OCI-LY1 (cell line): ENCODE data around the gene ETV6.

Experiments
- H2AFZ ChIP-seq: fragments of 200-600 bp; sonication (generic), shearing (Covaris generic); 2 replicates; pipeline ENCODE4 v1.6.0; 2014; ENCODE audit warnings: antibody characterized with exemption, mild to moderate bottlenecking, low read length
- H3F3A ChIP-seq: fragments of 200-600 bp; sonication (generic), shearing (Covaris generic); 2 replicates; pipeline ENCODE4 v1.6.0; 2014; ENCODE audit warnings: mild to moderate bottlenecking, antibody characterized with exemption, low read length, moderate library complexity; ENCODE audit not compliant: insufficient read depth
- H3K27ac ChIP-seq: fragments of 200-600 bp; sonication (generic); 2 replicates; pipeline ENCODE4 v1.5.1; 2014; ENCODE audit warnings: low read length, mixed run types, mild to moderate bottlenecking, low read depth; ENCODE audit not compliant: poor library complexity, severe bottlenecking
- H3K27me3 ChIP-seq: fragments of 200-600 bp; sonication (generic); 2 replicates; pipeline ENCODE4 v1.6.0; 2014; ENCODE audit warnings: antibody characterized with exemption, mild to moderate bottlenecking, low read length, moderate library complexity; ENCODE audit not compliant: insufficient read depth
- H3K36me3 ChIP-seq: fragments of 200-600 bp; sonication (generic); 2 replicates; pipeline ENCODE4 v1.6.1; 2014; ENCODE audit warnings: mild to moderate bottlenecking, antibody characterized with exemption, low read length, moderate library complexity, mixed read lengths; ENCODE audit not compliant: insufficient read depth
- H3K4me1 ChIP-seq: fragments of 200-600 bp; sonication (generic); 2 replicates; pipeline ENCODE4 v1.5.1; 2014; ENCODE audit warnings: mild to moderate bottlenecking, low read length, moderate library complexity; ENCODE audit not compliant: insufficient read depth, severe bottlenecking
- H3K4me2 ChIP-seq: fragments of 200-600 bp; sonication (generic), shearing (Covaris generic); 2 replicates; pipeline ENCODE4 v1.6.1; 2014; ENCODE audit warnings: low read length
- H3K4me3 ChIP-seq: fragments of 200-600 bp; sonication (generic); 2 replicates; pipeline ENCODE4 v1.5.1; 2014; ENCODE audit warnings: low read length, low read depth, mild to moderate bottlenecking, mixed read lengths; ENCODE audit not compliant: poor library complexity, severe bottlenecking
- H3K79me2 ChIP-seq: fragments of 200-600 bp; shearing (Covaris generic); 2 replicates; pipeline ENCODE4 v1.6.1; 2016; ENCODE audit warnings: mixed run types, low read length, mixed read lengths; ENCODE audit not compliant: insufficient read depth
- H3K9ac ChIP-seq: fragments of 200-600 bp; sonication (generic), shearing (Covaris generic); 2 replicates; pipeline ENCODE4 v1.6.1; 2014; ENCODE audit warnings: mild to moderate bottlenecking, low read length, mixed read lengths
- H3K9me2 ChIP-seq: fragments of 200-600 bp; sonication (generic), shearing (Covaris generic); 2 replicates; pipeline ENCODE4 v1.6.1; 2014; ENCODE audit warnings: low read depth, mild to moderate bottlenecking, low read length, mixed read lengths
- H3K9me3 ChIP-seq: fragments of 200-600 bp; shearing (Covaris generic); 2 replicates; pipeline ENCODE4 v1.6.1; 2014; ENCODE audit warnings: low read length, mixed read lengths
- H4K20me1 ChIP-seq: fragments of 200-600 bp; sonication (generic), shearing (Covaris generic); 2 replicates; pipeline ENCODE4 v1.6.0; 2016; ENCODE audit warnings: mild to moderate bottlenecking, low read length; ENCODE audit not compliant: insufficient read depth
- EZH2 ChIP-seq: fragments of 200-600 bp; sonication (generic), shearing (Covaris generic); IDR thresholded peaks from 2 replicates; pipeline ENCODE4 v1.8.0; 2017; ENCODE audit warnings: borderline replicate concordance, mixed run types, mild to moderate bottlenecking, antibody characterized with exemption, low read length, moderate library complexity, mixed read lengths
- TF ChIP-seq, protein P1 (sequence below): fragments of 200-600 bp; sonication (generic), shearing (Covaris generic); IDR thresholded peaks from 2 replicates; pipeline ENCODE4 v1.5.1; 2017; ENCODE audit warnings: mild to moderate bottlenecking, antibody characterized with exemption, low read length, moderate library complexity, mixed read lengths

The ETV6 gene

DNA sequence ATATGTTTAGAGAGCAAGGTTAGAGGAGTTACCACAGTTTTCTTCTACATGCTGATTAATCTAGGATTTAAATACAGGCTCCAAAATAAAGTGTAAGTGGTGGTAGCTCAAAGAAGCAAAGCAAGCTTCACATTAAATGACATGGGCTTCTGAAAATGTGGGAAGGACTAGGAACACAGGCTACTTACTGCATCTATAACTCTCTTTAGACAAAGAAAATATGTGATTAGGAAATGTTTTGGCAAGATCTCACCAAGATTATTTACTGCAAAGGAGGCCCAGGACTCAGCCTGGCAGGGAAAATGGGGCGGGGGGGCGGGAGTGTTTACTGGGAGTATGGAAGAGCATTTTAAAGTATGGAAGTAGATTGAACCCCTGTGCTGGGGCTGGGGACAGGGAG is 39.4 kb downstream of the ETV6 start:
- Histone ChIP-seq H2AFZ (no peak overlapping the region), H3K9ac (no peak overlapping the region), H3K27ac (no peak overlapping the region), H3K4me3 (no peak overlapping the region), H3K9me3 (no peaks in the 10 kb centered on the region), H4K20me1 (no peaks in the 10 kb centered on the region), H3K9me2 (no peaks in the 10 kb centered on the region), H3K36me3 (no peaks in the 10 kb centered on the region), H3K4me1 (peaks cover 10% of the 10 kb centered on the region), H3K4me2 (no peak overlapping the region), H3K27me3 (no peaks in the 10 kb centered on the region), H3K79me2 (no peaks in the 10 kb centered on the region), H3F3A (no peaks in the 10 kb centered on the region)
- TF ChIP-seq, protein P1, sequence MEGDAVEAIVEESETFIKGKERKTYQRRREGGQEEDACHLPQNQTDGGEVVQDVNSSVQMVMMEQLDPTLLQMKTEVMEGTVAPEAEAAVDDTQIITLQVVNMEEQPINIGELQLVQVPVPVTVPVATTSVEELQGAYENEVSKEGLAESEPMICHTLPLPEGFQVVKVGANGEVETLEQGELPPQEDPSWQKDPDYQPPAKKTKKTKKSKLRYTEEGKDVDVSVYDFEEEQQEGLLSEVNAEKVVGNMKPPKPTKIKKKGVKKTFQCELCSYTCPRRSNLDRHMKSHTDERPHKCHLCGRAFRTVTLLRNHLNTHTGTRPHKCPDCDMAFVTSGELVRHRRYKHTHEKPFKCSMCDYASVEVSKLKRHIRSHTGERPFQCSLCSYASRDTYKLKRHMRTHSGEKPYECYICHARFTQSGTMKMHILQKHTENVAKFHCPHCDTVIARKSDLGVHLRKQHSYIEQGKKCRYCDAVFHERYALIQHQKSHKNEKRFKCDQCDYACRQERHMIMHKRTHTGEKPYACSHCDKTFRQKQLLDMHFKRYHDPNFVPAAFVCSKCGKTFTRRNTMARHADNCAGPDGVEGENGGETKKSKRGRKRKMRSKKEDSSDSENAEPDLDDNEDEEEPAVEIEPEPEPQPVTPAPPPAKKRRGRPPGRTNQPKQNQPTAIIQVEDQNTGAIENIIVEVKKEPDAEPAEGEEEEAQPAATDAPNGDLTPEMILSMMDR = no peak
- no peak for TF ChIP-seq EZH2

DNA sequence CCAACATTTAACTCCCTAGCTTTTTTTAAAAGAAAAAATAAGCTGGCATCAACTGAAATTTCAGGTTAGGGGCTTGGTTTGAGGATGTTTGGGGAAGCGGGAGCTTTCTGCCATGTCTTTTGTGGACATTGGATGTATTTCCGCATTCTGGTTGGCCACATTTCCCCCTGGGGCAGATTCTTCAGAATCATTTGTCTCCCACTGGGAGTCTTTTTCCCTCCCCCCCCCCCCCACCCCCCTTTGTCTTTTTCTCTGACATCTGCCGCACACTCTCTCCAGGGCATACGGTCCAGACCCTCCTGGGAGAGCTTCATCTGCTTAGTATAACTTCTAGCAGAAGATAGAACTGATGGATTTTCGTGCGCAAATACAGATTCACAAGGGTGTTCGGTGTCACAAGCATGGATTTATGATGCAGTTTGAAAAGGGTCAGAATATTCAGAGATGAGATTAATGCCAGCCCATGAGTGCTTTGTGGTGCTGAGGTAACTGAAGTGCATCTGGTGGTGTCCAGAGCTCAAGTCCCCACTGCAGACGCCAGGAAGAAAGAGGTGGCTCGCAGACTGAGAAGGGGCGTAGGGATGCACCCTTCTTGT is 40.2 kb downstream of the ETV6 start:
- TF ChIP-seq EZH2 = no peak
- TF ChIP-seq, protein P1 = no peak
- no peak overlapping the region for H3K9ac ChIP-seq
- H3K4me1 ChIP-seq = peaks cover 10% of the 10 kb centered on the region
- H3K79me2 ChIP-seq = no peaks in the 10 kb centered on the region
- no peaks in the 10 kb centered on the region for H3K36me3 ChIP-seq
- H4K20me1 ChIP-seq = no peaks in the 10 kb centered on the region
- H3K9me2 ChIP-seq = no peaks in the 10 kb centered on the region
- H3K9me3 ChIP-seq = no peaks in the 10 kb centered on the region
- no peak overlapping the region for H2AFZ ChIP-seq
- no peaks in the 10 kb centered on the region for H3K27me3 ChIP-seq
- H3K4me2 ChIP-seq = no peak overlapping the region
- H3K27ac ChIP-seq = no peak overlapping the region
- H3F3A ChIP-seq = no peaks in the 10 kb centered on the region
- no peak overlapping the region for H3K4me3 ChIP-seq

DNA sequence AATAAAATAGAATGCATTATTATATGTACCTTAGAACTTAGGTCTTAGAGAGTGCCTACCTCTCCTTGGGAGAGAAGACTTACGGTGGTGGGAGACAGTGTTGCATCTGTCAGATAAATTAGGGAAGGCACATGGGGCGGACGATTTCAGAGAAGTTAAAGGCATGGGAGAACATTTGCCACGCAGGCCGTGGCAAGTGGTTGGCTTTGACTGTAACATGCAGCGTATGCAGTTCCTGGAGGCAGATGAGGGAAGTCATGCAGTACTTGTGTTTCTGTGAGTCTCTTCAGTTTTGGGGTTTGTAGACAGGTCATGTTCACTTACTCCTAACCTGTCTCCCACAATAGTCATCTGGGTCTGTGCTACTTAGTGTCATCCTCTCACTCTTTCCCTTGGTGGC is 43.6 kb downstream of the ETV6 start:
- Histone ChIP-seq H3K4me1 (no peaks in the 10 kb centered on the region), H3K9me2 (no peaks in the 10 kb centered on the region), H3K36me3 (no peaks in the 10 kb centered on the region), H4K20me1 (no peaks in the 10 kb centered on the region), H3K4me2 (no peak overlapping the region), H2AFZ (no peak overlapping the region), H3K27ac (no peak overlapping the region), H3K27me3 (no peaks in the 10 kb centered on the region), H3K4me3 (no peak overlapping the region), H3F3A (no peaks in the 10 kb centered on the region), H3K9me3 (no peaks in the 10 kb centered on the region), H3K9ac (no peak overlapping the region), H3K79me2 (no peaks in the 10 kb centered on the region)
- TF ChIP-seq, protein P1 = no peak
